K562 (cell line): ENCODE results near the gene FAM20C. TPM values are rescaled to one million over a fixed set of nuclear protein-coding genes. Genes with fewer than 3 reads are reported as not detected.

Experiments
- ATAC-seq: fragments of 200-7000 bp; cut with Tn5 transposase; 3 replicates; pipeline ENCODE4 v1.9.1; 2020; ENCODE audit warnings: moderate library complexity
- BruUV-seq: library from RNA; stranded (reverse); fragments of 400-500 nt; replicated peaks from 2 replicates; lab custom pipeline; 2021; lab: Mats Ljungman, UMichigan
- CTCF ChIA-PET: fragments of 300-600 bp; formaldehyde crosslinking; extraction: SDS; loops from one replicate; lab custom pipeline; 2021; ENCODE audit warnings: low intra/inter-chr PET ratio; lab: Yijun Ruan, JAX
- POLR2A ChIA-PET: fragments of 300-600, 350-650 bp; sonication (Branson Sonifier 250); formaldehyde crosslinking; extraction: SDS; loops from one replicate; lab custom pipeline; 2021; ENCODE audit warnings: antibody characterized with exemption, inconsistent platforms; lab: Yijun Ruan, JAX
- DNase-seq, 4 experiments: peaks; one replicate each; pipeline versions ENCODE4 v3.0.0 to v3.0.0-alpha.2; 2011 to 2018; ENCODE audit warnings: low spot score in 3 of 4, mixed read lengths in 3 of 4; ENCODE audit errors: extremely low read depth in 1 of 4
- FAIRE-seq: peaks from 2 replicates; lab custom pipeline; 2011; peaks lifted over from hg19 to GRCh38; lab: Jason Lieb, UNC
- H2AFZ ChIP-seq: 2 replicates; pipeline ENCODE4 v1.6.0; 2011; ENCODE audit warnings: low read depth, low read length, control low read depth, inconsistent platforms
- H3K27ac ChIP-seq: fragments of 200-600 bp; 3 replicates; pipeline ENCODE4 v1.8.0; 2011; ENCODE audit warnings: low read depth, mild to moderate bottlenecking, control low read depth, inconsistent platforms, low read length, moderate library complexity, mixed read lengths; ENCODE audit errors: extremely low read depth
- H3K27me3 ChIP-seq, 2 experiments: fragments of 300-600 bp in 1 of 2; 2 replicates in 1 of 2; 3 replicates in 1 of 2; pipeline versions ENCODE4 v1.6.0 to v1.8.0; 2011; ENCODE audit warnings: inconsistent platforms in 2 of 2, low read length in 2 of 2, mild to moderate bottlenecking in 1 of 2, mixed read lengths in 1 of 2, moderate library complexity in 1 of 2; ENCODE audit not compliant: control insufficient read depth in 2 of 2, insufficient read depth in 2 of 2
- H3K36me3 ChIP-seq: fragments of 300-600 bp; 3 replicates; pipeline ENCODE4 v1.8.0; 2011; ENCODE audit warnings: mild to moderate bottlenecking, low read length, inconsistent platforms; ENCODE audit not compliant: control insufficient read depth, insufficient read depth
- H3K4me1 ChIP-seq, 2 experiments: fragments of 200-600 bp in 1 of 2; replicated peaks in 1 of 2; 2 replicates in 1 of 2; 3 replicates in 1 of 2; pipeline versions ENCODE4 v1.5.1 to v1.8.0; 2011; ENCODE audit warnings: inconsistent platforms in 2 of 2, low read length in 2 of 2, mild to moderate bottlenecking in 1 of 2, mixed read lengths in 1 of 2, moderate library complexity in 1 of 2; ENCODE audit not compliant: control insufficient read depth in 2 of 2, insufficient read depth in 2 of 2
- H3K4me2 ChIP-seq: 2 replicates; pipeline ENCODE4 v1.6.1; 2011; ENCODE audit warnings: low read length, control low read depth, inconsistent platforms, mixed read lengths; ENCODE audit not compliant: insufficient read depth
- H3K4me3 ChIP-seq: fragments of 200-600 bp; sonication (generic), shearing (Covaris generic); 2 replicates; pipeline ENCODE4 v1.5.1; 2016; ENCODE audit warnings: control low read depth, inconsistent platforms
- H3K79me2 ChIP-seq: fragments of 200-600 bp; 3 replicates; pipeline ENCODE4 v1.8.0; 2011; ENCODE audit warnings: low read length, inconsistent platforms; ENCODE audit not compliant: control insufficient read depth, insufficient read depth
- H3K9ac ChIP-seq, 2 experiments: 2 replicates each; pipeline versions ENCODE4 v1.6.0 to v1.6.1; 2011; ENCODE audit warnings: low read depth in 2 of 2, low read length in 2 of 2, control low read depth in 1 of 2, inconsistent platforms in 1 of 2, mild to moderate bottlenecking in 1 of 2, mixed read lengths in 1 of 2; ENCODE audit not compliant: insufficient read depth in 1 of 2
- H3K9me1 ChIP-seq: one replicate; pipeline ENCODE4 v1.6.0; 2011; ENCODE audit warnings: inconsistent platforms, mild to moderate bottlenecking, low read length, moderate library complexity; ENCODE audit not compliant: control insufficient read depth, insufficient read depth
- H3K9me3 ChIP-seq: replicated peaks from 2 replicates; pipeline ENCODE4 v1.5.1; 2011; ENCODE audit warnings: low read depth, low read length, inconsistent platforms; ENCODE audit not compliant: control insufficient read depth, insufficient read depth
- H4K20me1 ChIP-seq: replicated peaks from 2 replicates; pipeline ENCODE4 v1.6.1; 2011; ENCODE audit warnings: low read length, inconsistent platforms, mixed read lengths; ENCODE audit not compliant: control insufficient read depth, insufficient read depth
- CBFA2T2 ChIP-seq: fragments of 450-650 bp; conservative IDR thresholded peaks from 2 replicates; pipeline ENCODE4 v1.6.1; 2017; ENCODE audit warnings: mild to moderate bottlenecking
- DIDO1 ChIP-seq: fragments of 450-650 bp; IDR thresholded peaks from 2 replicates; pipeline ENCODE4 v1.6.1; 2016; ENCODE audit warnings: low read depth, missing biosample characterization, missing genetic modification characterization
- MIER1 ChIP-seq: fragments of 450-650 bp; IDR thresholded peaks from 2 replicates; pipeline ENCODE4 v1.6.1; 2016; ENCODE audit warnings: antibody characterized with exemption, mild to moderate bottlenecking, low read depth
- PYGO2 ChIP-seq: fragments of 450-650 bp; IDR thresholded peaks from 2 replicates; pipeline ENCODE4 v1.6.1; 2016; ENCODE audit warnings: mild to moderate bottlenecking, missing genetic modification characterization, moderate library complexity, missing compliant biosample characterization
- ZKSCAN3 ChIP-seq: fragments of 250-450 bp; sonication (Bioruptor Pico); IDR thresholded peaks from 2 replicates; pipeline ENCODE4 v1.4.0; 2020
- ZNF57 ChIP-seq: fragments of 450-650 bp; formaldehyde crosslinking; IDR thresholded peaks from 2 replicates; pipeline ENCODE4 v1.4.0; 2020; ENCODE audit warnings: mild to moderate bottlenecking, moderate library complexity
- WGBS: fragments of 100-300 bp; shearing (Covaris generic); methylation state at CpG from one replicate; pipeline ENCODE4 v1.1.6; 2016; ENCODE audit warnings: low coverage, mixed read lengths; ENCODE audit not compliant: insufficient coverage; ENCODE audit errors: missing lambda C conversion rate; 5-methylcytosine and 5-hydroxymethylcytosine counted together
- in situ Hi-C: fragments of 300-500 bp; cut with MboI; formaldehyde crosslinking; loops from 4 replicates; pipeline ENCODE4 v1.15.0; 2018; ENCODE audit warnings: inconsistent platforms, mixed read lengths
- intact Hi-C: fragments of 100-400 bp; cut with micrococcal nuclease; formaldehyde crosslinking; loops from 2 replicates; pipeline ENCODE4 v1.14.2; 2022
- polyA plus RNA-seq, 8 experiments: library from polyadenylated mRNA; depleted of rRNA in 4 of 8; stranded (reverse) in 5 of 8; unstranded in 3 of 8; fragments of >200 nt; fragmentation: Nextera tagmentation in 2 of 8; fragmentation: Illumina TruSeq in 1 of 8; extraction: Ambion mirVana in 2 of 8; extraction: Trizol in 1 of 8; gene quantifications; 2 replicates each; pipeline versions ENCODE4 v1.2.1 to v1.2.3, GENCODE V29; 2011 to 2014; ENCODE audit warnings: inconsistent platforms in 1 of 8, missing spikeins in 1 of 8
- total RNA-seq, 7 experiments: library from RNA; depleted of rRNA in 6 of 7; stranded (reverse); fragments of >200 nt in 6 of 7; fragmentation: Illumina TruSeq in 2 of 7; extraction: Trizol in 2 of 7; gene quantifications; 2 replicates each; pipeline versions ENCODE4 v1.2.1 to v1.2.3, GENCODE V29; 2011 to 2021; ENCODE audit warnings: low replicate concordance in 1 of 7
- TF ChIP-seq, protein P1 (sequence below), 2 experiments: fragments of 450-650 bp in 1 of 2; IDR thresholded peaks; 2 replicates each; pipeline ENCODE4 v1.6.1; 2011 to 2017; ENCODE audit warnings: low read depth in 2 of 2, antibody characterized with exemption in 1 of 2, borderline replicate concordance in 1 of 2, low read length in 1 of 2, mild to moderate bottlenecking in 1 of 2, mixed read lengths in 1 of 2; ENCODE audit not compliant: control insufficient read depth in 1 of 2
- TF ChIP-seq, protein P2 (sequence below), 2 experiments: fragments of 450-650 bp; conservative IDR thresholded peaks; 2 replicates each; pipeline ENCODE4 v1.6.1; 2017; ENCODE audit warnings: mild to moderate bottlenecking in 2 of 2, moderate library complexity in 2 of 2
- TF ChIP-seq, protein P3 (sequence below): sonication (generic); formaldehyde crosslinking; IDR thresholded peaks from 2 replicates; pipeline ENCODE4 v1.8.1; 2023; ENCODE audit warnings: missing genetic modification reagents, mild to moderate bottlenecking, borderline replicate concordance

FAM20C gene
- total and polyA plus RNA-seq, 9 of the 15 experiments (the other 6 are each of a cell fraction or from before 2014, with no cell fraction given), result 0.09 TPM; not detected in 8

DNA sequence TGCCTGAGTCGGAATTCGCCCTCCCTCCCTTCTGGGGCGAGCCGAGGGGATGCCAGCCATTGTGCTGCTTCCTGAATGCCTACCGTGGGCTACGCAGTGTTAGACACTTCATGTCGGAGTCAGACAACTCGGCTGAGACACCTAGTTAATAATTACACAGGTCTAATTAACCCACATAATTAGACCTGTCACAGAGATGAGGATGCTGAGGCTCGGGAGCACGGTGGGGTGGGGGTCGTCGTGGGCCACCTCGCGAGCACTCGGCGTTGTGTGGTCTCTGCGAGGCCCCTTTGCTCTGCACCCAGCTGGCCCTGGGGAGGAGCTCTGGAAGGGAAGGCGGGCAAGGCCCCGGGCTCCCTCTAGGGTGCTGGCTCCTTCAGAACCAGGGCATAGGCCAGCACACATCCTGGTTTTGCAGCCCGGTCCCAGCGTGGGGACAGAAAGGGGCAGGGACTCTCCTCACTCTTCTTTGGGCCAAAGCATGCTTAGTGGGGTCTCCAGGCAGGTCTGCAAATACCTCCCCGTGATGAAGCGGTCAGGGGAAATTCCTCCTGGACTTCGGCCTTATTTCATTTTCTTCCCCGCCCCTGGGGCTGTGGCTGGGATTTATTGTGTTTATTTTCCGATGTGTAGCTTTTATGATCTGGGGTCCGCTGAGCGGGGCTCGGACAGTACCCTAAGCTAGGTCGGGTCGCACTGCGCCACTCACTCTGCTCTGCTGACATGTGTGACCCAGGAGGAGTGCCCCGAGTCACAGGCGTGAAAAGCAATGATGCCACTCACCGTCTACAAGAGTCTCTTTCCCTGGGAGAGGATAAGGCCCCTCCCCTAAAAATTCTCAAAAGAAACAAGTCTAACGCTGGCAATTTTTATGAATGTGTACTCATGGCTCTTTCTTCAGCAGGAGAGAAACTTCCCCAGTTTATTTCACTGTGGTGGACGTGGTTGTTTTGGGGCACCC, 92.7 kb downstream of the FAM20C start:
- H3K9me3 ChIP-seq, result no peaks in the 10 kb centered on the region; the same call in 1 of the 2 replicates
- H3K27me3 ChIP-seq, result peaks cover 45 to 70% of the 10 kb centered on the region in 2 experiments
- H3K27ac ChIP-seq, result no peak overlapping the region
- DNase-seq (no peak), FAIRE-seq (no peak), ATAC-seq (peak; percentile 47; the same call in 2 of the 3 replicates)
- H3K4me2 ChIP-seq, result no peak overlapping the region
- H4K20me1 ChIP-seq, result no peaks in the 10 kb centered on the region
- H3K9me1 ChIP-seq, result no peaks in the 10 kb centered on the region
- no peak overlapping the region for H3K9ac ChIP-seq
- in situ Hi-C loops, result no loop called here
- ChIA-PET POLR2A (interaction anchor here (0.7 to 1.0 kb wide), 2 partner anchors 10 to 153 kb away, joined by 3 to 4 read pairs; no protein-coding TSS in a partner anchor), CTCF (no interaction called here)
- H2AFZ ChIP-seq, result no peak overlapping the region
- H3K36me3 ChIP-seq, result no peaks in the 10 kb centered on the region
- H3K4me3 ChIP-seq, result no peak overlapping the region
- H3K79me2 ChIP-seq, result no peaks in the 10 kb centered on the region
- peaks cover 0 to 13% of the 10 kb centered on the region in 2 experiments; a peak in 1 of 5 replicates for H3K4me1 ChIP-seq
- 1% methylated on average over 36 of the region's 37 CpGs for WGBS
- intact Hi-C loops, result no loop called here
- no TSS peak for BruUV-seq
- TF ChIP-seq ZKSCAN3 (CRISPR knock-in tag), result no peak
- no peak for TF ChIP-seq MIER1
- TF ChIP-seq, protein P1, sequence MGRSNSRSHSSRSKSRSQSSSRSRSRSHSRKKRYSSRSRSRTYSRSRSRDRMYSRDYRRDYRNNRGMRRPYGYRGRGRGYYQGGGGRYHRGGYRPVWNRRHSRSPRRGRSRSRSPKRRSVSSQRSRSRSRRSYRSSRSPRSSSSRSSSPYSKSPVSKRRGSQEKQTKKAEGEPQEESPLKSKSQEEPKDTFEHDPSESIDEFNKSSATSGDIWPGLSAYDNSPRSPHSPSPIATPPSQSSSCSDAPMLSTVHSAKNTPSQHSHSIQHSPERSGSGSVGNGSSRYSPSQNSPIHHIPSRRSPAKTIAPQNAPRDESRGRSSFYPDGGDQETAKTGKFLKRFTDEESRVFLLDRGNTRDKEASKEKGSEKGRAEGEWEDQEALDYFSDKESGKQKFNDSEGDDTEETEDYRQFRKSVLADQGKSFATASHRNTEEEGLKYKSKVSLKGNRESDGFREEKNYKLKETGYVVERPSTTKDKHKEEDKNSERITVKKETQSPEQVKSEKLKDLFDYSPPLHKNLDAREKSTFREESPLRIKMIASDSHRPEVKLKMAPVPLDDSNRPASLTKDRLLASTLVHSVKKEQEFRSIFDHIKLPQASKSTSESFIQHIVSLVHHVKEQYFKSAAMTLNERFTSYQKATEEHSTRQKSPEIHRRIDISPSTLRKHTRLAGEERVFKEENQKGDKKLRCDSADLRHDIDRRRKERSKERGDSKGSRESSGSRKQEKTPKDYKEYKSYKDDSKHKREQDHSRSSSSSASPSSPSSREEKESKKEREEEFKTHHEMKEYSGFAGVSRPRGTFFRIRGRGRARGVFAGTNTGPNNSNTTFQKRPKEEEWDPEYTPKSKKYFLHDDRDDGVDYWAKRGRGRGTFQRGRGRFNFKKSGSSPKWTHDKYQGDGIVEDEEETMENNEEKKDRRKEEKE (IDR thresholded peaks at IDR 0.05; ENCODE audit: borderline replicate concordance in 1 of 2, control insufficient read depth in 1 of 2, low read depth in 2 of 2, low read length in 1 of 2), result no peak
- no peak for TF ChIP-seq ZNF57 (CRISPR knock-in tag)
- TF ChIP-seq PYGO2 (tag), result no peak
- TF ChIP-seq DIDO1, result no peak
- TF ChIP-seq, protein P2, sequence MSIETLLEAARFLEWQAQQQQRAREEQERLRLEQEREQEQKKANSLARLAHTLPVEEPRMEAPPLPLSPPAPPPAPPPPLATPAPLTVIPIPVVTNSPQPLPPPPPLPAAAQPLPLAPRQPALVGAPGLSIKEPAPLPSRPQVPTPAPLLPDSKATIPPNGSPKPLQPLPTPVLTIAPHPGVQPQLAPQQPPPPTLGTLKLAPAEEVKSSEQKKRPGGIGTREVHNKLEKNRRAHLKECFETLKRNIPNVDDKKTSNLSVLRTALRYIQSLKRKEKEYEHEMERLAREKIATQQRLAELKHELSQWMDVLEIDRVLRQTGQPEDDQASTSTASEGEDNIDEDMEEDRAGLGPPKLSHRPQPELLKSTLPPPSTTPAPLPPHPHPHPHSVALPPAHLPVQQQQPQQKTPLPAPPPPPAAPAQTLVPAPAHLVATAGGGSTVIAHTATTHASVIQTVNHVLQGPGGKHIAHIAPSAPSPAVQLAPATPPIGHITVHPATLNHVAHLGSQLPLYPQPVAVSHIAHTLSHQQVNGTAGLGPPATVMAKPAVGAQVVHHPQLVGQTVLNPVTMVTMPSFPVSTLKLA (conservative IDR thresholded peaks at IDR 0.05), result no peak
- TF ChIP-seq, protein P3, sequence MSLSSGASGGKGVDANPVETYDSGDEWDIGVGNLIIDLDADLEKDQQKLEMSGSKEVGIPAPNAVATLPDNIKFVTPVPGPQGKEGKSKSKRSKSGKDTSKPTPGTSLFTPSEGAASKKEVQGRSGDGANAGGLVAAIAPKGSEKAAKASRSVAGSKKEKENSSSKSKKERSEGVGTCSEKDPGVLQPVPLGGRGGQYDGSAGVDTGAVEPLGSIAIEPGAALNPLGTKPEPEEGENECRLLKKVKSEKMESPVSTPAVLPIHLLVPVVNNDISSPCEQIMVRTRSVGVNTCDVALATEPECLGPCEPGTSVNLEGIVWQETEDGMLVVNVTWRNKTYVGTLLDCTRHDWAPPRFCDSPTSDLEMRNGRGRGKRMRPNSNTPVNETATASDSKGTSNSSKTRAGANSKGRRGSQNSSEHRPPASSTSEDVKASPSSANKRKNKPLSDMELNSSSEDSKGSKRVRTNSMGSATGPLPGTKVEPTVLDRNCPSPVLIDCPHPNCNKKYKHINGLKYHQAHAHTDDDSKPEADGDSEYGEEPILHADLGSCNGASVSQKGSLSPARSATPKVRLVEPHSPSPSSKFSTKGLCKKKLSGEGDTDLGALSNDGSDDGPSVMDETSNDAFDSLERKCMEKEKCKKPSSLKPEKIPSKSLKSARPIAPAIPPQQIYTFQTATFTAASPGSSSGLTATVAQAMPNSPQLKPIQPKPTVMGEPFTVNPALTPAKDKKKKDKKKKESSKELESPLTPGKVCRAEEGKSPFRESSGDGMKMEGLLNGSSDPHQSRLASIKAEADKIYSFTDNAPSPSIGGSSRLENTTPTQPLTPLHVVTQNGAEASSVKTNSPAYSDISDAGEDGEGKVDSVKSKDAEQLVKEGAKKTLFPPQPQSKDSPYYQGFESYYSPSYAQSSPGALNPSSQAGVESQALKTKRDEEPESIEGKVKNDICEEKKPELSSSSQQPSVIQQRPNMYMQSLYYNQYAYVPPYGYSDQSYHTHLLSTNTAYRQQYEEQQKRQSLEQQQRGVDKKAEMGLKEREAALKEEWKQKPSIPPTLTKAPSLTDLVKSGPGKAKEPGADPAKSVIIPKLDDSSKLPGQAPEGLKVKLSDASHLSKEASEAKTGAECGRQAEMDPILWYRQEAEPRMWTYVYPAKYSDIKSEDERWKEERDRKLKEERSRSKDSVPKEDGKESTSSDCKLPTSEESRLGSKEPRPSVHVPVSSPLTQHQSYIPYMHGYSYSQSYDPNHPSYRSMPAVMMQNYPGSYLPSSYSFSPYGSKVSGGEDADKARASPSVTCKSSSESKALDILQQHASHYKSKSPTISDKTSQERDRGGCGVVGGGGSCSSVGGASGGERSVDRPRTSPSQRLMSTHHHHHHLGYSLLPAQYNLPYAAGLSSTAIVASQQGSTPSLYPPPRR (CRISPR knock-in tag), result no peak
- no peak for TF ChIP-seq CBFA2T2
